ENCODE results near the gene CHMP4A. TPM values are rescaled to one million over a fixed set of nuclear protein-coding genes. Genes with fewer than 3 reads are reported as not detected.

Gene CHMP4A
- total and polyA plus RNA-seq, 9 of the 15 experiments (the other 6 are each of a cell fraction or from before 2014, with no cell fraction given) = 28.8 to 104 (median 52.7) TPM

DNA sequence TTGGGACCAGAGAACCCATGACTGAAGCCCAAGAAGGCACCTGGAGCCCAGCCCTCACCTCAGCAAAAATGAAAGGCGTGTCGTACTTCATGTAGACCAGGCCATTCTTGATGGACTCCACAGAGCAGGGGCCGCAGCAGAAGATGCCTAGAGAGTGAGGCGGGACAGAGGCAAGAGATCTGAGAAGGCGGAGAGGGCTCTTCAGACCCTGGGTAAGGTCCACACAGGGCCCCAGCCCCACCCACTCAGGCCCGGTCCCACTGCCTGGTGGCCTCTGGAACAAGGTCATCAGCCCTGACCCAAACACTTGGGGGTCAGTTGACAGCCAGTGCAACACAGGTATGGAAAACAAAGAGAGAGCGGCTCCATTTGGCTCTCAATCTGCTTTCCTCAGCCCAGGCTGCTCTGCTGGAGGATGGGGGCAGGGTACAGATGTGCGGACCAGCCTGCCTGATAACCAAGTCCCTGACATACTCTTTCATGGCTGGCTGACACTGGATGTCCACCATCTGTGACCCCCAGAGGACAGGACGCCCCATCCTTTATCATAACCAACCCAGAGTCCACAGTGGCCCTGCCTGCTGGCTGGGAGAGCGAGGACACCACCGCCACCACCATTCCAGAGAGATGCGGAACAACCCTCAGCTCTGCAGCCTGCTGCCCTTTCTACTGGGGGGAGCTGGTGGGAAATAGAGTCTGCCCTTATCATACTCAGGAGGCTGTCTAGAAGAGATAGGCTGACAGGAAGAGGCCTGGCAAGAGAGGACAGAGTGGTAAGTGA, 42.8 kb upstream of the CHMP4A start (continued):
- TF ChIP-seq ADNP (tag; IDR thresholded peaks at IDR 0.05) (no peak), MBD2 (IDR thresholded peaks at IDR 0.05; ENCODE audit: borderline replicate concordance, low read depth) (peak; percentile 45), MED1 (CRISPR knock-in tag; IDR thresholded peaks at IDR 0.05; ENCODE audit: borderline replicate concordance) (no peak), ARNT (IDR thresholded peaks at IDR 0.05) (peak in 1 of 2 experiments; percentile 84; a peak in 3 of 4 replicates), ARID1B (IDR thresholded peaks at IDR 0.05) (peak; percentile 93), CTBP1 (IDR thresholded peaks at IDR 0.05; ENCODE audit: borderline replicate concordance) (peak; percentile 86), TEAD1 (CRISPR knock-in tag; IDR thresholded peaks at IDR 0.05) (peak in 1 of 2 experiments; percentile 40; a peak in 1 of 4 replicates), HDAC2 (IDR thresholded peaks at IDR 0.05) (peak; percentile 37; the same call in 1 of the 2 replicates), EP300 (IDR thresholded peaks at IDR 0.05; ENCODE audit: low read length) (peak; percentile 66; the same call in 1 of the 2 replicates), ZNF76 (CRISPR knock-in tag; IDR thresholded peaks at IDR 0.05; ENCODE audit: borderline replicate concordance) (no peak)
- TF ChIP-seq, protein P1, sequence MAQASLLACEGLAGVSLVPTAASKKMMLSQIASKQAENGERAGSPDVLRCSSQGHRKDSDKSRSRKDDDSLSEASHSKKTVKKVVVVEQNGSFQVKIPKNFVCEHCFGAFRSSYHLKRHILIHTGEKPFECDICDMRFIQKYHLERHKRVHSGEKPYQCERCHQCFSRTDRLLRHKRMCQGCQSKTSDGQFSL (CRISPR knock-in tag; IDR thresholded peaks at IDR 0.05) = 0 out of 2 replicates have a peak, but pooled peaks have one; percentile 14
- TF ChIP-seq, protein P1 (tag; IDR thresholded peaks at IDR 0.05) = no peak
- TF ChIP-seq, protein P2, sequence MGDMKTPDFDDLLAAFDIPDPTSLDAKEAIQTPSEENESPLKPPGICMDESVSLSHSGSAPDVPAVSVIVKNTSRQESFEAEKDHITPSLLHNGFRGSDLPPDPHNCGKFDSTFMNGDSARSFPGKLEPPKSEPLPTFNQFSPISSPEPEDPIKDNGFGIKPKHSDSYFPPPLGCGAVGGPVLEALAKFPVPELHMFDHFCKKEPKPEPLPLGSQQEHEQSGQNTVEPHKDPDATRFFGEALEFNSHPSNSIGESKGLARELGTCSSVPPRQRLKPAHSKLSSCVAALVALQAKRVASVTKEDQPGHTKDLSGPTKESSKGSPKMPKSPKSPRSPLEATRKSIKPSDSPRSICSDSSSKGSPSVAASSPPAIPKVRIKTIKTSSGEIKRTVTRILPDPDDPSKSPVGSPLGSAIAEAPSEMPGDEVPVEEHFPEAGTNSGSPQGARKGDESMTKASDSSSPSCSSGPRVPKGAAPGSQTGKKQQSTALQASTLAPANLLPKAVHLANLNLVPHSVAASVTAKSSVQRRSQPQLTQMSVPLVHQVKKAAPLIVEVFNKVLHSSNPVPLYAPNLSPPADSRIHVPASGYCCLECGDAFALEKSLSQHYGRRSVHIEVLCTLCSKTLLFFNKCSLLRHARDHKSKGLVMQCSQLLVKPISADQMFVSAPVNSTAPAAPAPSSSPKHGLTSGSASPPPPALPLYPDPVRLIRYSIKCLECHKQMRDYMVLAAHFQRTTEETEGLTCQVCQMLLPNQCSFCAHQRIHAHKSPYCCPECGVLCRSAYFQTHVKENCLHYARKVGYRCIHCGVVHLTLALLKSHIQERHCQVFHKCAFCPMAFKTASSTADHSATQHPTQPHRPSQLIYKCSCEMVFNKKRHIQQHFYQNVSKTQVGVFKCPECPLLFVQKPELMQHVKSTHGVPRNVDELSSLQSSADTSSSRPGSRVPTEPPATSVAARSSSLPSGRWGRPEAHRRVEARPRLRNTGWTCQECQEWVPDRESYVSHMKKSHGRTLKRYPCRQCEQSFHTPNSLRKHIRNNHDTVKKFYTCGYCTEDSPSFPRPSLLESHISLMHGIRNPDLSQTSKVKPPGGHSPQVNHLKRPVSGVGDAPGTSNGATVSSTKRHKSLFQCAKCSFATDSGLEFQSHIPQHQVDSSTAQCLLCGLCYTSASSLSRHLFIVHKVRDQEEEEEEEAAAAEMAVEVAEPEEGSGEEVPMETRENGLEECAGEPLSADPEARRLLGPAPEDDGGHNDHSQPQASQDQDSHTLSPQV (IDR thresholded peaks at IDR 0.05) = peak; percentile 45
- TF ChIP-seq, protein P3, sequence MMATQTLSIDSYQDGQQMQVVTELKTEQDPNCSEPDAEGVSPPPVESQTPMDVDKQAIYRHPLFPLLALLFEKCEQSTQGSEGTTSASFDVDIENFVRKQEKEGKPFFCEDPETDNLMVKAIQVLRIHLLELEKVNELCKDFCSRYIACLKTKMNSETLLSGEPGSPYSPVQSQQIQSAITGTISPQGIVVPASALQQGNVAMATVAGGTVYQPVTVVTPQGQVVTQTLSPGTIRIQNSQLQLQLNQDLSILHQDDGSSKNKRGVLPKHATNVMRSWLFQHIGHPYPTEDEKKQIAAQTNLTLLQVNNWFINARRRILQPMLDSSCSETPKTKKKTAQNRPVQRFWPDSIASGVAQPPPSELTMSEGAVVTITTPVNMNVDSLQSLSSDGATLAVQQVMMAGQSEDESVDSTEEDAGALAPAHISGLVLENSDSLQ (IDR thresholded peaks at IDR 0.05) = no peak; the same call in 1 of the 2 replicates
- TF ChIP-seq, protein P4, sequence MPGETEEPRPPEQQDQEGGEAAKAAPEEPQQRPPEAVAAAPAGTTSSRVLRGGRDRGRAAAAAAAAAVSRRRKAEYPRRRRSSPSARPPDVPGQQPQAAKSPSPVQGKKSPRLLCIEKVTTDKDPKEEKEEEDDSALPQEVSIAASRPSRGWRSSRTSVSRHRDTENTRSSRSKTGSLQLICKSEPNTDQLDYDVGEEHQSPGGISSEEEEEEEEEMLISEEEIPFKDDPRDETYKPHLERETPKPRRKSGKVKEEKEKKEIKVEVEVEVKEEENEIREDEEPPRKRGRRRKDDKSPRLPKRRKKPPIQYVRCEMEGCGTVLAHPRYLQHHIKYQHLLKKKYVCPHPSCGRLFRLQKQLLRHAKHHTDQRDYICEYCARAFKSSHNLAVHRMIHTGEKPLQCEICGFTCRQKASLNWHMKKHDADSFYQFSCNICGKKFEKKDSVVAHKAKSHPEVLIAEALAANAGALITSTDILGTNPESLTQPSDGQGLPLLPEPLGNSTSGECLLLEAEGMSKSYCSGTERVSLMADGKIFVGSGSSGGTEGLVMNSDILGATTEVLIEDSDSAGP (CRISPR knock-in tag; IDR thresholded peaks at IDR 0.05) = no peak
- TF ChIP-seq, protein P5, sequence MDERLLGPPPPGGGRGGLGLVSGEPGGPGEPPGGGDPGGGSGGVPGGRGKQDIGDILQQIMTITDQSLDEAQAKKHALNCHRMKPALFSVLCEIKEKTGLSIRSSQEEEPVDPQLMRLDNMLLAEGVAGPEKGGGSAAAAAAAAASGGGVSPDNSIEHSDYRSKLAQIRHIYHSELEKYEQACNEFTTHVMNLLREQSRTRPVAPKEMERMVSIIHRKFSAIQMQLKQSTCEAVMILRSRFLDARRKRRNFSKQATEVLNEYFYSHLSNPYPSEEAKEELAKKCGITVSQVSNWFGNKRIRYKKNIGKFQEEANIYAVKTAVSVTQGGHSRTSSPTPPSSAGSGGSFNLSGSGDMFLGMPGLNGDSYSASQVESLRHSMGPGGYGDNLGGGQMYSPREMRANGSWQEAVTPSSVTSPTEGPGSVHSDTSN (CRISPR knock-in tag; IDR thresholded peaks at IDR 0.05; ENCODE audit: low read depth) = no peak
- TF ChIP-seq, protein P5 (tag; conservative IDR thresholded peaks at IDR 0.05; ENCODE audit: low read depth) = no peak

Measured in K562 (cell line).